GM19239 (cell line): ENCODE data around the gene ACSF3.

Experiments
- DNase-seq: peaks from one replicate; pipeline ENCODE4 v3.0.0; 2011; ENCODE audit warnings: low spot score; ENCODE audit not compliant: insufficient read length
- FAIRE-seq: peaks from 2 replicates; lab custom pipeline; 2011; peaks lifted over from hg19 to GRCh38; lab: Jason Lieb, UNC

The ACSF3 gene

DNA sequence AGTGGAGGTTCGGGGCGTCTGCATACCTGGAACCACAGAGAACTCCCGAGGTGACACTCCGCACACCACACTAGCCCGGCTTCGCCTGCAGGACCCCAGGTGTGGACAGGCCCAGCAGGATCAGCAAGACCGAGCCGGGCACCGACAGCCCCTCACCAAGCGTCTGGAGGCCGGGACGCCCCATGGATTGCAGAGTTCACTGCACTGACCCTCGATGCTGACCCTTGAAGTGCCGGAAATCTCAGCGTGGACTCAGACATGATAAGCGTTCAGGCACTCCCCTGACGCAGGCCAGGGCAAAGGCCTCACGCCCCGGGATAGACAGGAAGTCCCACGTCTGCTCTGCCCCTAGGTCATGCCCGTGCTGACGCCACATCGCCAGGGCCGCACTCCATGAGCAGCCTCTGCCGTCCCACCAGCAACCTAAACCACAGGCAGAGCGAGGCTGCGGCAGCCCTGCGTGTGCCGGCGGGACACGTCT, 26.0 kb downstream of the ACSF3 start:
- FAIRE-seq (no peak), DNase-seq (no peak)

DNA sequence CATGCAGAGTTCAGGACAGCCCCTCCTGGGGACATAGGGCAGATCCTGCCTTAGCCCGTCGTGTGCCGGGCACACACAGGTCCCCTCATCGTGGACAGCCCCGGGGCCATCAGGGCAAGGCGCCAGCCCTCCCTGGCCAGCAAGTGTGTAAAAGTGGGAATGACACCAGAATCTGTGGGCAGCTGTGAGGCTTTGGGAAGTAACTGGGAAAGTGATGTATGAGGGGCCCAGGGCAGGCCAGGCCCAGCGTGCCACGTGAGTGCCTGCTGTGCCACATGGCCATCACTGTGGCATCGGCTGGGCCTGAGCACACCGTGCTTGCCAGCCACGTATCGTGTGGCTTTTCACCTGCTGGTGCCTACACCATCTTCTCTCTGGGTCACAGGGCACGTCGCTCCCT, 26.6 kb downstream of the ACSF3 start:
- no peak for DNase-seq
- no peak for FAIRE-seq

DNA sequence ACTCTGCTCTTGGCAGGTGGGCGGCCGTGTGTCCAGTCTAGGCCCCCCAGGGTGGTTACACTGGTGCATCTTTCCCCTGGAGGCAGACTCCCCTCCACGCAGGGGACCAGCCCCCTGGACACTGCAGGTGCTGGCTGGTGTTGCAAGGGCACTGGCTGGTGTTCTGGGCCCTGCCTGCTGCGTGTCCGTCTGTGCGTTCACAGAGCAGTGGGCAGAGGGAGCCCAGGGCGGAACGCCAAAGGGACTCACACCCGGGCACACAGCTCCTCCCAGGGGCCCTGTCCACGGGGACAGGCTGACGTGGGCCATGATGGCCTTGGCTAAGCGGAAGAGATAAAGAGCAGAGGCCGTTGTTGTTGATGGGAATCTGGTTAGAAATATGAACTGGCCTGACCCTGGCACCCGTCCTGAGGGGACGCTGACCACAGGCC, 27.3 kb downstream of the ACSF3 start:
- FAIRE-seq, result no peak

DNA sequence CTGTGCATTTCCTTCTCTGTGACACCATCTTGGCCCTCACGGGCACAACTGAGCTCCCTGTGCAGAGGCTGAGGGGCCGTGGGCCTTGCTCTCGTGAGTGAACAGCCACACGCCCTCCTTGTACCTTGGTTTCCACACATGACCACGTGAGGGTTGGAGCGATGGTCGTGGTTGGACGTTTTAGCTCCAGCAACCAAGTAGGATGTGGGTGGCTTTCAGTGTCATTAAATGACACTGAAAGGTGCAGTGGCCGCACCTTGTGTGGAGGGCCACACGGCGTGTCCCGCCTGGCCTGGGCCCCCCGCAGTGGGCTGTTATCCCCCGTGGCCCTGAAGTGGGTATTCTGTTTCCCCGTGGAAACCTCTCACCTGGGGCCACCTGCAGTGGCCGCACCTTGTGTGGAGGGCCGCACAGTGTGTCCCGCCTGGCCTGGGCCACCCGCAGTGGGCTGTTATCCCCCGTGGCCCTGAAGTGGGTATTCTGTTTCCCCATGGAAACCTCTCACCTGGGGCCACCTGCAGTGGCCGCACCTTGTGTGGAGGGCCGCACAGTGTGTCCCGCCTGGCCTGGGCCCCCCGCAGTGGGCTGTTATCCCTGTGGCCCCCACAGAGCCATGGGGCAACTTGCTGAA, 28.2 kb downstream of the ACSF3 start:
- FAIRE-seq (no peak), DNase-seq (no peak)

More for the DNA sequence above, 27.3 kb downstream of the ACSF3 start:
- DNase-seq, result no peak

DNA sequence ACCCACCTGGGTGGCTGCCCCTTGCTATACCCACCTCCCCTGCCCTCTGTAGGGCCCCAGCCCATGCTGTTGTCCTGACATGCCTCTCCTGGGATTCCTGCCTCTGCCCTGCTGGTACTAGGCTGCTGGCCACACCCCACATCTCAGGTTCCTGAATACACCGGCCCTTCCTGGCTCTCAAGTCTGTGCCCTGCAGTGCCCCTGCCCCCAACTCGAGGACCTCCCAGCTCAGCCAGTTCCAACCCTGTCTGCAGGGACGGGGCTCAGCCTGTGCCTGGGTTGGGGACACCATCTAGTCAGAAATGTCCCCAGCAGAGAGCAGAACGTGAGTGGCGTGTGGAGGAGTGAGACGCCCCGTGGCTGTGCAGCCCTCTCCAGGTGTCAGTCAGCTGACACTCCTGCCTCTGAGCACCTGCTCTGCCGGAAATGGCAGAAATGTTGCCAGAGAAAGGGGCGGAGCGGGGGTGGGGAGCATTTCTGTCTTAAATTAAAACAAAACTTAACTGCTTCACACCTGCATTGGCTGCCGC, 28.7 kb downstream of the ACSF3 start:
- FAIRE-seq (no peak), DNase-seq (peak; percentile 76)

DNA sequence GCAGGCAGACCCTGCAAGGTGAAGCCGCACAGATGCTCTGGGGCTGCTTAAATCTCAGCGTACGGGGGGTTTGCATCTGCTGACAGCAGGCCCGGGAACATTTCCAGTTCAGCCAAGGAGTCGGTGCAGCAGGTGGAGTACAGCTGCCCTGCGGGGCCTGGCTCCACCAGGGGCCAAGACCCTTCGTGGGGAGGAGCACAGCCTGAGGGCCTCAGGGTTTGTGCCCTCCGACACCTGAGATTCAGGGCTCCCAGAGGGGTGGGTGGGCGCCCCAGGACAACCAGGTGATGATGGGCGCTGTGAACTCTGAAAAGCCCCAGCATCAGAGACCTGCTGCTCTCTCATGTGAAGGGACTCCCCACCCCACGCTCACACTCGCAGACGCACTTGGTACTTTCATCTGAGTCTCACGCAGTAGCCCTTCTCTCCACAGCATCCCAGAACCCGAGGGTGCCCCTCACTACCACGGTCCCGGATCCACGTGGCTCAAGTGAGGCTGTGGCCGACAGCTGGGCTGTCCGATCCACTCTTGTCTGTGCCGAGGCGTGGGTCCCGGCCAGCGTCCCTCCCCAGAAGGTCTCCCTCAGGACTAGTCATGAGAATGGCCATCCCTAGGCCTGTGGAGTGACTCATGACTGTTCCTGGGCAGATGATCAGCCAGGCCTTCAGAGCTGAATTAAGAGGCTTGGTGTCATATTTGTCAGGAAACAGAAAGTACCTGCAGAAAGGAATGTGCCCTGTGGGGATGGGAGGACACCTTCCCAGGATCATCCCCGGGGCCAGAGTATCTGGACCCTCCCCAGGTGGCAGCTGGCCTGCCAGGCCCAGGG, 29.6 kb downstream of the ACSF3 start:
- DNase-seq (no peak), FAIRE-seq (no peak)

DNA sequence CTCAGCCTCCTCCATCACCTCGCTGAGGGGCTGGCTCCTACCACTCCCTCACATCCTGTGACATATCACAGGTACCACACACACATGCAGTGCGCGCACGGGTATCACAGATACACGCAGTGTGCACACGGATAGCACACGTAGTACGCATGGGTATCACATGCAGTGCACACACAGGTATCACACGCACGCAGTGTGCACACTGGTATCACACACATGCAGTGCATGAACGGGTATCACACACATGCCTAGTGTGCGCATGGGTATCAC, 30.1 kb downstream of the ACSF3 start:
- DNase-seq (no peak), FAIRE-seq (no peak)

DNA sequence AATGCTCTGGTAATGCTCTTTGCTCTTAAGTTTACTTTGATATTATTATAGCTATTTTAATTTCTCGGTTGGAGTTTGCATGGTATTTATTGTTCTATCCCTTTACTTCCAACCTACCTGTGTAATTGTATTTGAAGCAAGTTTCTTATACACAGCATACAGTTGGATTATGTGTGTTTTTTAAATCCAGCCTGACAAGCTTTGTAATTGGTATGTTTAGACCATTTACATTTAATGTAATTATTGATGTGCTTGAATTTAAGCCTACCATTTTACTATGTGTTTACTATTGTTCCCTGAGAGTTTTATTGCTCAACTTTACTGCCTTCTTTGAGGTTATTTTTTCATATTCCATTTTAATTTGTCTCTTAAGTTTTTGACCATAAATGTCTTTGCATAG, 35.7 kb downstream of the ACSF3 start:
- no peak for FAIRE-seq
- DNase-seq, result no peak

DNA sequence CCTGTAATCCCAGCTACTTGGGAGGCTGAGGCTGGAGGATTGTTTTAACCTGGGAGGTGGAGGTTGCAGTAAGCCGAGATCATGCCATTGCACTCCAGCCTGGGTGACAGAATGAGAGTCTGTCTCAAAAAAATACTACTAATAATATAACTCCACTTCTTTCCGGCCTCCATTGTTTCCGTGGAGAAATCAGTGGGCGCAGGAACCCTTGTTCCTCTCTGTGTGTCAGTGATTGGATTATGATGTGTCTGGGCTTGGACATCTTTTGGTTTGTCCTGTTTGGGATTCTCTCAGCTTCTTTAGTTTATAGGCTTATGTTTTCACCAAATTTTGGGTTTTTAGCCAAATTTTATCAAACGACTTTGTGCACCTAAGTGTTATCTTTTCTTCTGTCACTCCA, 36.8 kb downstream of the ACSF3 start:
- no peak for DNase-seq
- no peak for FAIRE-seq

DNA sequence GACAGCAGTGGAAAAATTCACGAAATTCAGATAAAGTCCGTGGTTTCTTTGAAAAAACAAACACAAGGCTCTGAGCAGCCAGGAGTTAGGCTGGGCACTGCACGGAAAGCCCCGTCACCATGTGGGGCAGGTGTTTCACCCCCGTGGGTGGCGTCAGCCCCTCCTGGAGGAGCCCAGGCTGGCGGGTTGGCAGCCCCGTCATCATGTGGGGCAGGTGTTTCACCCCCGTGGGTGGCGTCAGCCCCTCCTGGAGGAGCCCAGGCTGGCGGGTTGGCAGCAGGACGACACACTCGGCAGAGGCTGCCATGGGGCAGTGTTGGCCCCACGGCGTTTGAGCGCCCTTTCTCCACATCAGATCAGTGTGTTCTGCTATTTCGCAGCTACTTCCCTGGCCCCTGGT, 38.1 kb downstream of the ACSF3 start:
- no peak for FAIRE-seq
- DNase-seq, result no peak

DNA sequence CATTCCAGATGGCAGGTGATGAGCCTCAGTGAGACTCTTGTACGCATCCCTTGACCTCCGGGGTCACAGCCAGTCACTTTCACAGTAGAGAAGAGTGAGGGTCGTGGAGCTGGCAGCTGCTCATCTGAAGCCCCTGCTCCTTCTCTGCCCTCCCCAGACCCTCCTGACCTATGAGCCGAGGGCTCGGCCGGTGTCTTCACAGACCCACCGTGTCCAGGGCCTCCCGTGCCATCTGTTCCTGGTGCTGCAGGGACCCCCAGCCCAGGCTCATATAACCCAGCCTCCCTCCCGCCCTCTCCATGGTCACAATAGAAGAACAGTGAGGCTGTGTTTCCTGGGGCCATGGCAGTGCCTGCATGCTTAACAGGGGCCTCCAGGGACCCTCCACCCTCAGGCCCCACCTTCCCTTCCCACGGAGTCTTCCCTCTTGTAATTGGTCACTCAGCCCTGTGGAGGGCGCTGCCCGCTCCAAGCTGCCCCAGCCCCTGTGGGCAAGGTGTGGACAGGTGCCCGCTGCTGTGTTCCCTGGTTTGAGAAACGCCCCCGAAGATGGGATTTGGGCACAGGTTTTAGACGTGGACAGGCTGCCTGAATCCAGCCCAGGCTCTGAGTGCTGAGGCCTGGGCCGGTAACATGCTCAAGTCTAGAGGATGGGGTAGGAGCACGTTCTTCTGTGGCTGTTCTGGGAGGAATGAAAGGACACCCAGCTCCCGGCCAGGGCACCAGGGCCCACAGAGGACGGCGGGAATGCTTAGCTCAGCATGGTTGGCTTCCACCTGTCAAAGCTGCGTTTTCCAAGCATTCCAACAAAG, 38.7 kb downstream of the ACSF3 start:
- FAIRE-seq (no peak), DNase-seq (no peak)

DNA sequence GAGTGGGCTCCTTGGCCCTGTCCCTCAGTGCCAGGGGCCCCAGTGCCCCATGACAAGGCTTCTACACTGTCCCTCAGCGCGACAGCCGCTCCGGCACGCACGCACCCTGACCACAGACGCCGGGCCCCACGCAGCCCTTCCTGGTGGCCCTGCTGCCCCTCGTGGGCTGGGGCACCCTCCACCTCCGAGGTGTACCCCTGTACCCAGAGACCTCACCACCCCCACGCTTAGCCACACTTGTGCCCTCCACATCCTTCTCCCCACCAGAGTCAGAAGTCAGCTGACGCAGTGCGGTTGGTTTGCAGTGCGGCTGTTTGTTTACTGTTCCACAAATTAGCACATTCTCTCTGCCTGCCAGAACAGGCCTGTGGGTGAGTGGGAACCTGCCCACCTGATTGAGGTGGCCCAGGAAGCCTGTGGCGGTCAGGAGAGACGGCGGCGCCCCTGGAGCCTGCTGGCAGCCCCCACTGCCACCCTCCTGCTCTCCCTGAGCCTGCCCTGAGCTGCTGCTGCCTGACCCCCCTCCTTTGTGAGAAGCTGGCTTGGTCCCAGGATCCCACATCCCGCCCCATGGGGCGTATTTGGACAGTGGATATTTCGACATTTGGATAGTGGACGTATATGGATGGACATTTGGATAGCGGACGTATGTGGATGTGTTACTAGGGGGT, 39.9 kb downstream of the ACSF3 start:
- FAIRE-seq (no peak), DNase-seq (no peak)

DNA sequence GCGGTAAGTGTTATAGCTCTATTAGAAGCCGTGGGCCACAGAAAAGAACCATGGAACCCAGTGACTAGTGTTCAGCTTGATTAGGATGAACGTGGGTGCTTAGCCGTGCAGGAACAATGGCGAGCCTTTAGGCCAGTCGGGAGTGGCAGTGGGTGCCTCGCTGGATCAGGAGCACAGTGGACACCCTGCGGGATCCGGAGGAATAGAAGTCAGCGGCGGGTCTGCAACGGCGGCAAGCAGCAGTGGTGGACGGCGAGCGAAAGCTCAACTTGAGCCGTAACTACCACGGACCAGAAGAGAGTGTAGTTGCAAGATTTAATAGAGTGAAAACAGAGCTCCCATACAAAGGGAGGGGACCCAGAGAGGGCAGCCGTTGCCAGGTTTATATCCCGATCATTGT, 40.6 kb downstream of the ACSF3 start:
- no peak for FAIRE-seq
- DNase-seq, result no peak

DNA sequence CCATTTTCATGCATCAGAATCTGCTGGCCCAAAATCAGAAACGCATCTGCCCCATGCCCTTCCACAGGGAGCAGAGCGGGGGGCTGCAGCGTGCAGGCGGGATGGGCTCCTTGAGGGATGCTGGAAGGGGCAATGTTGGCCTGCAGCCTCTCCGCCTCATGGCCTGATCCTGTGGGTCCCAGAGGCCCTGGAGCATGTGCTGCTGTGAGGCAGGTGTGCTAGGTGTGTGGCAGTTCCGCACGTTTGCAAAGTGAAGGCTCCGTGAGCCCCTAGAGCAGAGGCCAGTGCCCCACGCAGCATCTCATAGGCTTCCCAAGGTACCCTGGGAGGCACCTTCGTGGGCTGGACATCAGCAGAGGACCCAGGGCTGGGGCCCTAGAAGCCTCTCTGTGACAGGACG, 41.5 kb downstream of the ACSF3 start:
- FAIRE-seq, result no peak

DNA sequence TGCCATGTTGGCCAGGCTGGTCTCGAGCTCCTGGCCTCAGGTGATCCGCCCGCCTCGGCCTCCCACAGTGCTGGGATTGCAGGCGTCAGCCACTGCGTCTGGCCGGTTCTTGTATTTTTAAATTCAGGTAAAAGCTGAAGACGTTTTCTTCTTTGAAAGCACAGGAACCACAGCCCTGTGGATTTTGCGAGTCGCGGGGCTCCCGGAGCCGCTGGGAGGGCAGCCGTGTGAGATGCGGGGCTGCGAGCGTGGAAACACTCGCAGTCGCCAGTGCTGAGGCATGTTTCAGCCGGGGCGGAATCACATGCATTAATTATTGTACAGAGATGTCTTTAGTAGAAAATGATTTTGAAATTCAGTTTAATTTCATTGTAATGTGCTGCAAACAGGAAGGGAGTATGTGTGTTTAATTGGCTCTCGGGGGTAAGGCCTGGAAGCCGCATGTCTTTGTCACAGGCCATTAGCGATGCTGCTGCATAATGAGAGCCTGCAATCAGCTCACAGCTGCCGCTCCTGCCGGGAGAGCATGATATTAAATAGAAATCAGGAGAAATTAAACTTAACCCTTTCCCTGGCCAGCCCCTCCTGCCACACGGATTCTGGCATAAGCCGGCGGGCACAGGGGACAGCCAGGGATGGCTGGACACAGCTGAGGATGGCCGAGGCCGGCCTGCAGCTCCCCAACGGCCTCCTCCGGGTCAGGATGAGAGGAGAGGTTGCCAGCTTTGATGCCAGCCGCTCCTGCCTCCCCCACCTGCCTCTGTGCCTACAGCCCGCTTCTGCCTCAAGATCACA, 42.5 kb downstream of the ACSF3 start:
- no peak for DNase-seq
- no peak for FAIRE-seq

More for the DNA sequence above, 41.5 kb downstream of the ACSF3 start:
- DNase-seq, result no peak

DNA sequence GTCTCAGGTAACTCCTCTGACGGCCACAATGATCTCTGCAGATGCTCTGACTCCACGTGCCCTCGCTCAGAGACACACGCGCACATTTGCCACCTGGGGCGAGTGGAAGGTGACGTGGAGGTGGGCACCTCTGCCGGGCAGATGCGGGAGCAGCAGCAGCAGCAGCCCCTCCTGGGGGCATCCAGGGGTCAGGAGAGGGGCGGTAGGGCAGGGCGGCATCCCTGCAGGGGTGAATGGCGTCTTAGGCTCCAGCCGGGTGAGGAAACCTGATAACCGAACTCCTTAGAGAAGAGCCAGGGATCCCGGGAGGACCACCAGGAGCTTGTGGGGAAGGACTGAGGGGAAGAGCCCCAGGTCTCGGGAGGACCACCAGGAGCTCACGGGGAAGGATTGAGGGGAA, 43.3 kb downstream of the ACSF3 start:
- FAIRE-seq (no peak), DNase-seq (no peak)

DNA sequence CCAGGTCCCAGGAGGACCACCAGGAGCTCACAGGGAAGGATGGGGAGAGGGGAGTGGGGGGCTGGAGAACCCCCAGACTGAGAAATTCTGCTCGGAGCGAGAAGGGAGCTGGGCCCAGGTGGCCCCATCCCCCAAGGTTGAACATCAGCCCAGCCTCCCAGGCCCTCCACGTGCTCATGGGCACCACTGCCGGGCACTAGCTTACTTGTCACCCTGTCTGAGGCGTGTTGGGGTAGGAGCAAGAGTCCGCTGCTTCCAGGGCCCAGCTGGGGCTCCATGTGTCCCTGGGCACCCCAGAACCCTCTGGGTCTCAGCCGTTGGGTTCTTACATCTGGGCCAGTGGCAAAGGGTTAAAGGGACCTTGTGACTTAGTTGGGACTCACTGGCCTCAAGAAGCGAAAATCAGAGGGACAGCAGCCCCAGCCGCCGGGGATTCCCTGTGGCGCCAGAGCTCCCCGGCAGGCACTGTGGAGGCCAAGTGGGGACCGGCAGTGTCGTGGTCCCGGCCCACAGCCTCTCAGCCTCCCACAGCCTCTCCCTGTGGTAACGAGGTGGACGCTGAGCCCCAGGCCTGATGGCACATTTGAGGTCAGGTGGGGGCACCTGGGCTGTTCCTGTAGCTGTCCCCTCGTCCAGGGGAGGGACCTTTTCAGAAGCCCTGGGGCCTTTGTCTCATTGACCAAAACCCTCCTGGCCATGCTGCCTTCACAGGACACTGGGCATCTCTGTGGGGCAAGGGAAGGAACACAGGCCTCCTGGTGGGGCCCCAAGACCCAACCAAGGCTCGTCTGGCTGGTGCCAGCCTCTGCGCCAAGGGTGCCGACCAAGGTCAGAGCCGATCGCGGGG, 44.2 kb downstream of the ACSF3 start:
- FAIRE-seq (no peak), DNase-seq (no peak)

DNA sequence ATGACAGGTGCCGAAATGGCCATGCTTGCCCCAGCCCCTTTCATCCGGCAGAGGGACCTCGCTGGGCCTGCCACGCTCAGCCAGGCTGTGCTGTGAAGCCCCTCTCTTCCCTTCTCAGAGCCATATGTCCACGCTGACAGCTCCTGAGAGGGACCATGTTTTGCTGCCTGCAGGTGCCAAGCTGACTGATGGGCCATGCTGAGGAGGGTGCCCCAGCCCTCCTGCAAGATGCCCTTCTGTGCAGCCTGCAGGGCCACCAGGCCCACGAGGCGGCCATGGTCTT, 44.8 kb downstream of the ACSF3 start:
- DNase-seq (no peak), FAIRE-seq (no peak)
